Measurements from ENCODE around the gene USP43. TPM values are rescaled to one million over a fixed set of nuclear protein-coding genes. Genes with fewer than 3 reads are reported as not detected.

The USP43 gene, protein sequence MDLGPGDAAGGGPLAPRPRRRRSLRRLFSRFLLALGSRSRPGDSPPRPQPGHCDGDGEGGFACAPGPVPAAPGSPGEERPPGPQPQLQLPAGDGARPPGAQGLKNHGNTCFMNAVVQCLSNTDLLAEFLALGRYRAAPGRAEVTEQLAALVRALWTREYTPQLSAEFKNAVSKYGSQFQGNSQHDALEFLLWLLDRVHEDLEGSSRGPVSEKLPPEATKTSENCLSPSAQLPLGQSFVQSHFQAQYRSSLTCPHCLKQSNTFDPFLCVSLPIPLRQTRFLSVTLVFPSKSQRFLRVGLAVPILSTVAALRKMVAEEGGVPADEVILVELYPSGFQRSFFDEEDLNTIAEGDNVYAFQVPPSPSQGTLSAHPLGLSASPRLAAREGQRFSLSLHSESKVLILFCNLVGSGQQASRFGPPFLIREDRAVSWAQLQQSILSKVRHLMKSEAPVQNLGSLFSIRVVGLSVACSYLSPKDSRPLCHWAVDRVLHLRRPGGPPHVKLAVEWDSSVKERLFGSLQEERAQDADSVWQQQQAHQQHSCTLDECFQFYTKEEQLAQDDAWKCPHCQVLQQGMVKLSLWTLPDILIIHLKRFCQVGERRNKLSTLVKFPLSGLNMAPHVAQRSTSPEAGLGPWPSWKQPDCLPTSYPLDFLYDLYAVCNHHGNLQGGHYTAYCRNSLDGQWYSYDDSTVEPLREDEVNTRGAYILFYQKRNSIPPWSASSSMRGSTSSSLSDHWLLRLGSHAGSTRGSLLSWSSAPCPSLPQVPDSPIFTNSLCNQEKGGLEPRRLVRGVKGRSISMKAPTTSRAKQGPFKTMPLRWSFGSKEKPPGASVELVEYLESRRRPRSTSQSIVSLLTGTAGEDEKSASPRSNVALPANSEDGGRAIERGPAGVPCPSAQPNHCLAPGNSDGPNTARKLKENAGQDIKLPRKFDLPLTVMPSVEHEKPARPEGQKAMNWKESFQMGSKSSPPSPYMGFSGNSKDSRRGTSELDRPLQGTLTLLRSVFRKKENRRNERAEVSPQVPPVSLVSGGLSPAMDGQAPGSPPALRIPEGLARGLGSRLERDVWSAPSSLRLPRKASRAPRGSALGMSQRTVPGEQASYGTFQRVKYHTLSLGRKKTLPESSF
- total RNA-seq (2022; extraction: Qiagen RNA extraction), result 3.4 to 4.5 TPM (median 4.0 TPM) in 5 replicates

DNA sequence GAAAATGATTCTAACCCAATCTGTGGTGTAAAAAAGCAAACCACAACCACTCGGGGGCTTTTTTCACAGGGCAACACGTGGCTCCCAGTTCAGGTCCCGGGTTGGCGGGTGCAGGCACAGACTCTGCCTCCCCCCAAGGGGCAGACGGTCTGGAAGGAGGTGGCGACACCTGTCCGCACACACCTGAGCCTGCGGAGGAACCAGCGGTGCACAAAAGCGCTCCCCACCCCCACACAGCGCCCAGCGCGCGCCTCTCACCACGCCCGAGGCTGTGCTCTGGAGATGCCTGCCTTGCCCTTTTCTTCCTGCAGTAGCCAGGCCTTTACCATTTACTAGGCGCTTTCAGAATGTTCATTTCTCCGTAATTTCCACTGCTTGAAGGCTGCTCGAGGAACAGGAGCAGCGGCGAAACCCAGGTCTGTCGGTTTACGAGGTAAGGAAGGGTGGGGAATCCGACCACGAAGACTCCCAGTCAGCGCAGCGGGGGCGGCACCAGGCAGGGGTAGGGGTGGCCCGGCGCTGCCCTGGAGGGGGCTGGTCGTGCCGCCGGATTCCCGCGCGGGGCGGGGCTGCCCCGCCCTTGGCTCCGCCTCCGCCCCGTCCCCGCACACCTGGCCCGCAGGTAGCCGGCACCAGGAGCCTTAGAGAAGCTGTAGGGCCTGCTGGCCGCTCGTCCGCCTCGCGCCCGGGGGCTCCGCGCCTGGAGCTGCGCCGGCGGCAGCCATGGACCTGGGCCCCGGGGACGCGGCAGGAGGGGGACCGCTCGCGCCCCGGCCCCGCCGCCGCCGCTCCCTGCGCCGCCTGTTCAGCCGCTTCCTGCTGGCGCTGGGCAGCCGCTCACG is at the start of gene USP43:
USP43 (plus strand) TSS at position 608 of the 842 bp plus-strand sequence; CDS start at position 724, 116 bp downstream.

Other genes with a start within 250 kb of the USP43 start
- 61.6 to 73.3 TPM (median 66.6 TPM) in 5 replicates for gene STX8, start 69.7 kb upstream of the USP43 start, total RNA-seq (2022; extraction: Qiagen RNA extraction)
- gene CFAP52, start 68.9 kb upstream of the USP43 start, total RNA-seq (2022; extraction: Qiagen RNA extraction), result not detected in 5 replicates
- gene DHRS7C, start 146.1 kb downstream of the USP43 start, total RNA-seq (2022; extraction: Qiagen RNA extraction), result not detected in 5 replicates
- gene GSG1L2, start 176.6 kb downstream of the USP43 start, total RNA-seq (2022; extraction: Qiagen RNA extraction), result not detected in 5 replicates
- 5.7 to 16.7 TPM (median 7.8 TPM) in 5 replicates for gene GLP2R, start 180.4 kb downstream of the USP43 start, total RNA-seq (2022; extraction: Qiagen RNA extraction)